WTC11 (cell line): ENCODE results near the gene MRPS11. TPM values are rescaled to one million over a fixed set of nuclear protein-coding genes. Genes with fewer than 3 reads are reported as not detected.

Source experiments
- ATAC-seq: fragments of 200-7000 bp; cut with Tn5 transposase; 2 replicates; pipeline ENCODE4 v1.10.0; 2021; ENCODE audit warnings: mild to moderate bottlenecking, moderate library complexity
- CTCF ChIA-PET: fragments of 300-600 bp; sonication (Branson Sonifier 250); formaldehyde crosslinking; loops from one replicate; lab custom pipeline; 2021; ENCODE audit warnings: antibody characterized with exemption; lab: Charles Lee
- POLR2A ChIA-PET: fragments of 350-600 bp; sonication (Branson Sonifier 250); formaldehyde crosslinking; loops from one replicate; lab custom pipeline; 2021; ENCODE audit warnings: antibody characterized with exemption; lab: Charles Lee
- DNase-seq: peaks from one replicate; pipeline ENCODE4 v3.0.0; 2021; ENCODE audit warnings: low spot score
- H3K27ac Mint-ChIP-seq: 2 replicates; pipeline ENCODE4 v1.8.0; 2021; ENCODE audit warnings: mixed read lengths
- H3K27me3 Mint-ChIP-seq: 2 replicates; pipeline ENCODE4 v1.8.0; 2021; ENCODE audit warnings: low read depth, mild to moderate bottlenecking, moderate library complexity, mixed read lengths
- H3K36me3 Mint-ChIP-seq: 2 replicates; pipeline ENCODE4 v1.8.0; 2021; ENCODE audit warnings: mixed read lengths
- H3K4me1 Mint-ChIP-seq: 2 replicates; pipeline ENCODE4 v1.8.0; 2022; ENCODE audit warnings: mixed read lengths
- H3K4me3 Mint-ChIP-seq: 2 replicates; pipeline ENCODE4 v1.8.0; 2021; ENCODE audit warnings: mild to moderate bottlenecking, moderate library complexity, mixed read lengths
- H3K9me3 Mint-ChIP-seq: 2 replicates; pipeline ENCODE4 v1.8.0; 2021; ENCODE audit warnings: mixed read lengths
- CBFB ChIP-seq: sonication (generic); formaldehyde crosslinking; IDR thresholded peaks from 2 replicates; pipeline ENCODE4 v1.8.1; 2022; ENCODE audit warnings: mild to moderate bottlenecking, low read depth, missing genetic modification reagents
- CTCF ChIP-seq: fragments of 200-600 bp; IDR thresholded peaks from 2 replicates; pipeline ENCODE4 v1.8.0; 2022; ENCODE audit warnings: antibody characterized with exemption
- FOXJ3 ChIP-seq: sonication (generic); formaldehyde crosslinking; IDR thresholded peaks from 2 replicates; pipeline ENCODE4 v1.9.0; 2021; ENCODE audit warnings: missing genetic modification reagents, mild to moderate bottlenecking, borderline replicate concordance
- FOXK1 ChIP-seq: sonication (generic); formaldehyde crosslinking; IDR thresholded peaks from 2 replicates; pipeline ENCODE4 v1.8.0; 2022; ENCODE audit warnings: mild to moderate bottlenecking, moderate library complexity, missing genetic modification reagents
- FOXP1 ChIP-seq: sonication (generic); formaldehyde crosslinking; IDR thresholded peaks from 2 replicates; pipeline ENCODE4 v1.8.0; 2022; ENCODE audit warnings: missing genetic modification reagents, mild to moderate bottlenecking, moderate library complexity, borderline replicate concordance
- GABPB1 ChIP-seq: sonication (generic); formaldehyde crosslinking; IDR thresholded peaks from 2 replicates; pipeline ENCODE4 v1.8.1; 2023; ENCODE audit warnings: mild to moderate bottlenecking, missing genetic modification reagents
- JAZF1 ChIP-seq: fragments of 250-450 bp; sonication (Bioruptor Pico); IDR thresholded peaks from 2 replicates; pipeline ENCODE4 v1.9.0; 2021; ENCODE audit warnings: moderate library complexity, mild to moderate bottlenecking, inconsistent platforms
- MYBL2 ChIP-seq: sonication (generic); formaldehyde crosslinking; IDR thresholded peaks from 2 replicates; pipeline ENCODE4 v1.8.1; 2023; ENCODE audit warnings: mild to moderate bottlenecking, moderate library complexity, missing genetic modification reagents
- OVOL2 ChIP-seq: fragments of 250-450 bp; sonication (Bioruptor Pico); IDR thresholded peaks from 2 replicates; pipeline ENCODE4 v1.9.0; 2021; ENCODE audit warnings: mild to moderate bottlenecking, borderline replicate concordance
- PREB ChIP-seq: sonication (generic); formaldehyde crosslinking; IDR thresholded peaks from 2 replicates; pipeline ENCODE4 v1.8.1; 2022; ENCODE audit warnings: mild to moderate bottlenecking, missing genetic modification reagents, moderate library complexity, borderline replicate concordance
- RORB ChIP-seq: fragments of 250-450 bp; sonication (Bioruptor Pico); IDR thresholded peaks from 2 replicates; pipeline ENCODE4 v1.9.0; 2021; ENCODE audit warnings: mild to moderate bottlenecking
- SMAD3 ChIP-seq: sonication (generic); formaldehyde crosslinking; IDR thresholded peaks from 2 replicates; pipeline ENCODE4 v1.8.0; 2022; ENCODE audit warnings: missing genetic modification reagents, mild to moderate bottlenecking, borderline replicate concordance
- SMAD4 ChIP-seq: sonication (generic); formaldehyde crosslinking; IDR thresholded peaks from 2 replicates; pipeline ENCODE4 v1.8.0; 2022; ENCODE audit warnings: mild to moderate bottlenecking, missing genetic modification reagents
- TEAD1 ChIP-seq: sonication (generic); formaldehyde crosslinking; IDR thresholded peaks from 2 replicates; pipeline ENCODE4 v1.8.0; 2022; ENCODE audit warnings: mild to moderate bottlenecking, missing genetic modification reagents
- TP53 ChIP-seq: sonication (generic); formaldehyde crosslinking; IDR thresholded peaks from 2 replicates; pipeline ENCODE4 v1.8.1; 2023; ENCODE audit warnings: mild to moderate bottlenecking, missing genetic modification reagents
- USF1 ChIP-seq: sonication (generic); formaldehyde crosslinking; IDR thresholded peaks from 2 replicates; pipeline ENCODE4 v1.8.0; 2022; ENCODE audit warnings: mild to moderate bottlenecking, missing genetic modification reagents
- ZNF416 ChIP-seq: fragments of 250-450 bp; sonication (Bioruptor Pico); IDR thresholded peaks from 2 replicates; pipeline ENCODE4 v1.9.0; 2021; ENCODE audit warnings: mild to moderate bottlenecking, inconsistent platforms
- ZNF671 ChIP-seq: fragments of 250-450 bp; sonication (Bioruptor Pico); IDR thresholded peaks from 2 replicates; pipeline ENCODE4 v1.8.0; 2021; ENCODE audit warnings: mild to moderate bottlenecking
- ZSCAN18 ChIP-seq: fragments of 250-450 bp; sonication (Bioruptor Pico); IDR thresholded peaks from 2 replicates; pipeline ENCODE4 v2.1.2; 2022; ENCODE audit warnings: mild to moderate bottlenecking, moderate library complexity
- total RNA-seq: library from RNA; stranded (reverse); gene quantifications from 3 replicates; pipeline ENCODE4 v1.2.3, GENCODE V29; 2021

Gene MRPS11
- total RNA-seq, 1 experiment from 2014 or later: 49.1 TPM

- TF ChIP-seq ZSCAN18 (no peak), TP53 (CRISPR knock-in tag) (no peak)
These were observed 17.2 kb upstream of the MRPS11 start (continued) for GRCh38 chr15:88450125-88450798.

- no peak for ATAC-seq
- TF ChIP-seq ZNF671 (CRISPR knock-in tag) (no peak), USF1 (CRISPR knock-in tag) (no peak), RORB (CRISPR knock-in tag) (no peak), SMAD4 (CRISPR knock-in tag) (no peak)
- Mint-ChIP-seq H3K27me3 (peaks cover 9% of the 10 kb centered on the region), H3K36me3 (no peaks in the 10 kb centered on the region), H3K4me1 (peaks cover 7% of the 10 kb centered on the region), H3K9me3 (no peaks in the 10 kb centered on the region), H3K4me3 (no peak overlapping the region), H3K27ac (no peak overlapping the region)
- POLR2A ChIA-PET: no interaction called here
- CTCF ChIA-PET: interaction anchor here (4.3 kb wide), 1 partner anchor 122 kb away, joined by 21 read pairs; no protein-coding TSS in a partner anchor
- no peak for DNase-seq
These were observed 13.9 kb upstream of the MRPS11 start for GRCh38 chr15:88453651-88454050.

GRCh38 chr15:88454236-88454635, 13.3 kb upstream of the MRPS11 start:
- peaks cover 9% of the 10 kb centered on the region for H3K27me3 Mint-ChIP-seq
- no peak overlapping the region for H3K27ac Mint-ChIP-seq
- H3K4me3 Mint-ChIP-seq: no peak overlapping the region
- CTCF ChIA-PET: interaction anchor here (0.9 to 4.3 kb wide), 15 partner anchors 13 to 236 kb away, joined by 3 to 21 read pairs (median 4); partner anchors contain the start of genes MRPL46, MRPS11 and NTRK3
- TF ChIP-seq TEAD1 (CRISPR knock-in tag) (no peak), FOXK1 (CRISPR knock-in tag) (no peak), ZNF416 (no peak), FOXJ3 (CRISPR knock-in tag) (no peak), MYBL2 (CRISPR knock-in tag) (no peak), GABPB1 (CRISPR knock-in tag) (no peak), RORB (CRISPR knock-in tag) (no peak), SMAD3 (no peak), PREB (no peak), USF1 (CRISPR knock-in tag) (no peak), JAZF1 (no peak), CBFB (CRISPR knock-in tag) (no peak), OVOL2 (no peak), CTCF (no peak), FOXP1 (CRISPR knock-in tag) (no peak)
- TF ChIP-seq, all 79 proteins: peak for 0
- Mint-ChIP-seq H3K9me3 (no peaks in the 10 kb centered on the region), H3K36me3 (peaks cover under 1% of the 10 kb centered on the region; the same call in 1 of the 2 replicates), H3K4me1 (peaks cover 7% of the 10 kb centered on the region)
- no peak for ATAC-seq
- POLR2A ChIA-PET: interaction anchor here (0.6 kb wide), 1 partner anchor 82 kb away, joined by 6 read pairs; no protein-coding TSS in a partner anchor
- no peak for DNase-seq
